Activated T-cell treated with anti-CD3 and anti-CD28 coated beads, Interleukin-2, amount 50 U/mL, for 48 hours (primary cell): Measurements from ENCODE around the gene CAV1.
"Not testable (repeated sequence)": the region's sequence is repeated elsewhere in the genome, so short reads cannot be mapped to it uniquely, and the experiment has no call there.

Source experiments
- DNase-seq, 2 experiments: peaks; one replicate each; pipeline ENCODE4 v3.0.0-alpha.2; 2020

CAV1 gene

DNA sequence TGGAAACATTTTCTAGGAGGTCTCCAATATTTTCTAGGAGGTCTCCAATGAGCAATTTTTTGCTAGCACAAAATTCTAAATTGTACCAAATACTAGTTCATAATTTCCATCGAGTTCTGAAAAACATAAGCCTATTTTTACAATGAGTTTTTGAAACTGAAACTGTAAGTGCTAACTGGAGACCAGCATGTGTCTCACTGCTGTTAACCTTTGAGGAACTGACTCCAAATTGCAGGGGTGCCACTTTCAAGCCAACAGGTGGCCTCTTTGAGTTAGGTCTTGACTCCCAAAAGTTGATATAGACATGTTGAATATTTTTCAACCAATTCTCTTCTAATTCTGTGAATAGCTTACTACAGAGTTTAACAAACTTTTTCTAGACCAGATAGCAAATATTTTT is 58.8 kb downstream of the CAV1 start:
- peak in 1 of 2 experiments; percentile 35 for DNase-seq

DNA sequence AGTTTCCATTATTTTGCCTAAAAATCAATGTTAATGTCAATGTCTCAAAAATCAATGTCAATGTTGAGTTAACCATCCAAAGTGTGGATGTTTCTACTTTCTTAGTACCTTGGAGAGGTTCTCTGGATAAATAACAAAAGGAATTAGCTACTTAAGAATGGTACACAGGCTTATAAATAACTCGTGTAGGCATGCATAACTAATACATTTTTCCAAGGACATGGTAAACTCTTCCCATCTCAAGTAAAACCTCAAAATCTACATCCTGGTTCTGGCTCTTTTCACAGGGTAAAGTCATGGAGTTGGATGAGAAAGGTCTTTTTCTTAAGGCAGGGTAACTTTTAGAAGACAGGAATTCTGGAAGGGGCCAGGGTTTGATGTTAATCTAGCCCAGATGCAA is 59.9 kb downstream of the CAV1 start:
- no peak for DNase-seq

DNA sequence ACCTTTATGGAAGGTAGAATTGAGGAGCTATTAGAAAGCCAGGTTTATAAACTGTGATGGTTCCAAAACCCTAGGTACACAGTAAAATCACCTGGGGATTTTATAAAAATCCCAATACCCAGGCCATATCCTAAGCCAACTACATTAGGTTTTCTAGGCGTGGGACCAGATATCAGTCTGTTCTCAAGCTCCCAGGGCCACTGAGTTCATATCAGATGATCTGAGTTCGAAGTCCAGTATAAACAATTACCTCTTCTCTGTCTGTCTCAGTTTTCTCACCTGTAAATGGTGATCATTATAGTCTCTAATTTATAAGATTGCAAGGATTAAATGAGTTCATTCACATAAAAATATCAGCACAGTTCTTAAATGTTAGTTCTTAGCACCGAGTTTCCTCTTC is 60.6 kb downstream of the CAV1 start:
- no peak for DNase-seq

DNA sequence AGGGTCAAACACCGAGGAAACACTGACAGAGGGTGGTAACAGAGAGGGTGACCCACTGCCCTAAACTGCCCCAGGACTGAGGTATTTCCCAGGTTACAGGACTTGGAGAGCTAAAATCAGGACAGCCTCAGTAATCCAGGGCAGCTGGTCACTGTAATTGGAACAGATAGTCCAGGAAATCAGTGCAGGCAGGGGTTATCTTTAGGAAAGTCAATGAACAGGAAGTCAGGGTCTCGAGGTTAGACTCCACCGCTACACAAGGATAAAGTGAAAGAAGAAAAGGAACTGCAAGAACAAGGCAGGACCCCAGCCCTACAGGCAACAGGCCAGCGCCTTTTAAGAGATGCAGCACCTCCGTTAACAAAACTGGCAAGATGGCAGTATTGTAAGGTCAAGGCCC is 61.1 kb downstream of the CAV1 start:
- no peak for DNase-seq

DNA sequence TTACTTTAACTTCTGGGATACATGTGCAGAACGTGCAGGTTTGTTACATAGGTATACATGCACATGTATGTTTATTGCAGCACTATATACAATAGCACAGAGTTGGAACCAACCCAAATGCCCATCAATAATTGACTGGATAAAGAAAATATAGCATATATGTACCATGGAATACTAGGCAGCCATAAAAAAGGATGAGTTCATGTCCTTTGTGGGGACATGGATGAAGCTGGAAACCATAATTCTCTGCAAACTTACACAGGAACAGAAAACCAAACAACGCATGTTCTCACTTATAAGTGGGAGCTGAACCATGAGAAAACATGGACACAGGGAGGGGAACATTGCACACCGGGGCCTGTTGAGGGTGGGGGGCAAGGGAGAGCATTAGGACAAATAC is 62.4 kb downstream of the CAV1 start:
- not testable (repeated sequence) for DNase-seq

DNA sequence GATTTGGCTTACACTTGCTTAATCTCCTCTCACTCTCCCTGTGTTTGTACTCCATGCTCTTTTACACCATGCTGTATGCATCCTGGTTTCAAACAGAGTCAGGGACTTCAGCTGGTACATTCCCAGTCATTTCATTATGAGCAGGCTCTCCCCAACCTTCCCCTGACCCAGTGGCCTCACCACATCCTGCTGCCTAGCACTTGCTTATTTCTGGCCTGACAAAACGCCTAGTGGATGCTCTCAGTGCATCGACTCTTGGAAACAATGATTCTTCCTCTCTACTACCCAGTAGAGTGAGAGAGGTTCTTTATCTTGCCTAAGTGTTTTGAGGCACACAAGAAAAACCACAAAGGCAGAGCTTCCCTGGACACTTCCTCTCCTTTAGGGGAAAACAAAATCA is 63.4 kb downstream of the CAV1 start:
- DNase-seq: peak; percentile 43 to 58

DNA sequence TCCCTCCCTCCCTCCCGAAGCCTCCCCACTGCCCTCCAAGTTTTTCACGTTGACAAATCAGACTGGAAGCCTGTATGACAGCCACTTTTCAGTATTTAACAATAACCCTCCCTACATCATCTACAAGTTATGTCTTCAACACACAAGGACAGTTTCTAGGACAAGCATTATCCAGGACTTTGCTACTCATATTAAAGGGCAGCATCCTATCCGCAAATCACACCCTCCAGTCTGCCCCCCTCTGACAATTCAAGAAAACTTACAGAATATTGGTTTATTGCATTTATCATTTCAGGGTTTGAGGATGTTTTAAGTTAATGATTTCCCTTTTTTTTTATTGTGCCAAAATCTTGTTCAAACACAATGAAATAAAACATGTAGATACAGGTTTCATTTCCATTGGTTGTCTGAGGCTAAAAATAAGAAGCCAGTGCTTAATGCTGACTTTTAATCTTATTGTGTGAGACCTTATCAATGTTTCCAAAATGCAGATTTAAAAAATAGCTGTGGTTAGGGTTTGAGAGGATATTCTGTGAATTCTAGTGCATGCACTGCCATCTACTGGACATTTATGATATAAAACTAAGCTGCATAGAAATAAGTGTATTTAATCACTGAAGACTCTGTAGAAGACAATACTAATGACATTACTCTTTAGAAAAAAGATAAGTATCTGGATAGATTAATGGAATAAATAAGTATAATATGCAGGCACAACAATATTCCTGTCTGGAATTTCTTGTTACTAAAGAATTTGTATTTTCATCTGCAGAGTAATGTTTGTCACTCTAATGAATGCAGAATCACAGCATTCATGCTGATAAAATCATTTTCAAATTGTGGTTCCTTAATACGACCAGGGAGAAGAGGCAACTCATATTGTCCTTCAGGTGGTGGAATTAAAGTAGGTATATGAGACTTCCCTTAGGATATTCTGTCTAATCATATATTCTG is 64.1 kb downstream of the CAV1 start:
- DNase-seq: no peak

DNA sequence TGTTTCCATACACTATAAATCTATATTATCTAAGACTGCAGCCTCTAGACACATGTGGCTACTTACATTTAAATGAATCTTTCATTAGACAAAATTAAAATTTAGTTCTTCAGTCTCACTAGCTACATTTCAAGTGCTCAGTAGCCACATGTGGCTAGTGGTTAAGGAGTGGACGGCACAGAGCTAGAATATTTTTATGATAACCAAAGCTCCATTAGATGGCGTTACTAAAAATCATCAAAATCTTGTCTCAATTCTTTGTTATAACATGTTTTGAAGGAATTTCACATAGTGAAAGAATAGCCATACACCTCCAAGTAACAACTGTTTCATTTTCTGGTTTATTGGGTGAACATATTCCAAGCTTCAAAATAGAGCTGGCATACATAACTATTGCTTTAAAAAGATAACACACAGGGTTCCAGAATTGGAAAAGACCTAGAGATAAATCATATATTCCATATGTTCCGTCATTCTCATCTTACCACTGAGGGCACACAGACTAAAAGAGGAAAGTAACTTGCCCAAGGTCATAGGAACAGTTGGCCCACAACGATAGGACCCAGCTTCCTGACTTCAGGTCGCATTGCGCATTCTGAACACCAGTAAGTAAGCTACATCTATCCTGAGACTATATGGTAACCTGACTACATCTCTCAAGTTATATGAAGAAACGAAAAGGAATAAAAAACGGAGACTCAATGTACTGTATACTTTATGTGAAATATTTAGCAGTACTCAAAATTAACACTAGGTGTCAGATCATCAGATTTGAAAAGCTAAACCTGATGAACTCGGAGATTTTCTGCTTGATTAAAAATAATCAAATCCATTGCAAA is 66.6 kb downstream of the CAV1 start:
- DNase-seq: no peak

DNA sequence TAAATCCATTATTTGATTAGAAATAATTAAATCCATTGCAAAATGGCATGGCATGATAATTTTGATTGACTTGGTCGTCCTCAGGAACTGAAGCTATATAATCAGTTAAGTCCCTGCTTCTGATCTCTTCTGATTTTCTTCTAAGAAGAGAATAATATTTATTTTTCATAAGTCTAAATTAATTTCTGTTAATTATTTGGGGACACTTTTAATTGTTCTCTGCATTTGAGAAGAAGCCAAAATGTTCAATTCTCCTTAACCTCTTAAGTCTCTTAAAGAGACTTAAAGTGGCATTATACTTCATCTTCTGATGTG is 67.2 kb downstream of the CAV1 start:
- no peak for DNase-seq

DNA sequence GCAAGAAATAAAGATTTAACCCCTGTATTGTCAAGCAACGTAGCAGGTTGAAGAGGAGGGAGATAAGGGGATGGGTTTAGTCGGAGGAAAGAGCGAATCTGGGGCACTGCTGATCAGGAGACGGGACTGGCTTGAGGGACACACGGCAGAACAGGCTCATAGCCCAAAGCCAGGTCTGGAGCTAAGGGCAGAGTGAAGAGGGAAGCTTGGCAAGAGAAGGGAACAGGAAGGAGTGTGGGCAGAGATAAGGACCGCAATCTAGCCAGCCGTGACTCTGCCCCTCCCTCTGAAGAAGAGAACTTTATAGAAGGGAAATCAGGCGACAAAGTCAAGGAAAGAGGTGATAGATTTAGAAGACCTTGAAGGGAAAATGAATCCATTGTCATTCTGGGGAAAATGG is 67.6 kb downstream of the CAV1 start:
- no peak for DNase-seq

DNA sequence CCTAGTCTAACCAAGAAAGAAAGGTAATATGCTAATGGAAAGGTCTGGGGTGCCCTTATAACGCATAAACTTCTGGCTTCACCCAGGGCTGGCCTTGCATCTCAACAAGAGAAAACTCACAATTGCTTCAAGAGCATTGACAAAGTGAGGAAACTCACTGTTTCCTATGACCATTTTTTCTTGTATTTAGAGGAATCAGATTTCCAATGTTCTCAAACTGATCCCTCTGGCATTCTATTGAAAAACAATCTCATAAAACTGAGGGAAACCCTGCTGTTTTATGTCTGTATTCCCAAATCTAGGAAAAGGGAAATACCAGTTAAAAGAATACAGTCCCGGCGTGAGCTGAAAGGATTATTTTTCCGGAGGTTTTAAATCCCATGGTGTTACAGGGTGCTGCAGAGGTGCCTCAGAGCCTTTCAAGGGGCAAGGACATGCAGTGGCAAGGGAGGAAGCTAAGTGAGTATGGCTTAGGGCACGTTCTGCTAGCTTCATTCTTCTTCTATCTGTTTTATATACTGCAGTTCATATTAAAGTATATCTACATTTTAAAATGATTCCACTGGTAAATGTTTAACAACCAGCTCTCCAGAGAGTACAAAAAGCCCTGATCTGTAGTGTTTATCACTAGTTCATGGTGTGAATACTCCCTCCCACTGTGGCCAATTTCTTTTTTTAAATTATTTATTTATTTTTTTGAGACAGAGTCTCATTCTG is 68.7 kb downstream of the CAV1 start:
- no peak for DNase-seq

DNA sequence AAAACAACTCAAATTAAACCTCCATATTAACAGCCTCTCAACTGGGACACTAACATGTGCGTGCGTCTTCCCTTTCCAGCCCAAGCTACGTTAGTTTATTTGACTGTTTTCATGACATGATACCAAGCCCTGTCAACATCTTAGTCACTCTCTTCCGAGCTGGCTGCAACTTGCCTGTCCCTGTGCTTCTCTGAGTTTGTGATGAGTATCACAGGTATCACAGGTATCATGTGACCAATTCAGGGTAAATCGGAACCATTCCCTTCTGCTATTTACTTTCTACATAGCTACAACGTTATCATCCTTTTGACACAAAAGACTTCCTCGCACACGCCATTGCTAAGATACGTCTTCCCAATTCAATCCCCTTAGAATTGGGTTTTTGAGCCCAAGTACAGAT is 70.2 kb downstream of the CAV1 start:
- no peak for DNase-seq

DNA sequence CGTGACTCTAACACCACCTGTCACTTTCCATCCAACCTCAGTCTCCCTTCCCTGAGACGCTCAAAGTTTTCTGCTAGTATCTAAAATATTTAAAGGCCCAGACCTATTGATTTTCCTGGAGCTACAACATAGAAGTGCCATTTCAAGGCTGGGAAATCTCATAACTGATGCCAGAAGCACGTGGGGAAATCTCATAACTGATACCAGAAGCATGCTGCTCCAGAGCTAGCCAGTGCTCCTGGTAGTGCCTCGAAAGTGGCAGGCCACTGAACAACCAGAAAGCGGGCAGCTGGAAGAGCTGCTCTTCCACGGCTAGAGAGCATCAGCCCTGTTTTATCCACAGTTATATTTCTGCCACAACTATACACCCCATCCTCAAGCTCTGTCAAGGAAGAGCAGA is 72.5 kb downstream of the CAV1 start:
- no peak for DNase-seq

DNA sequence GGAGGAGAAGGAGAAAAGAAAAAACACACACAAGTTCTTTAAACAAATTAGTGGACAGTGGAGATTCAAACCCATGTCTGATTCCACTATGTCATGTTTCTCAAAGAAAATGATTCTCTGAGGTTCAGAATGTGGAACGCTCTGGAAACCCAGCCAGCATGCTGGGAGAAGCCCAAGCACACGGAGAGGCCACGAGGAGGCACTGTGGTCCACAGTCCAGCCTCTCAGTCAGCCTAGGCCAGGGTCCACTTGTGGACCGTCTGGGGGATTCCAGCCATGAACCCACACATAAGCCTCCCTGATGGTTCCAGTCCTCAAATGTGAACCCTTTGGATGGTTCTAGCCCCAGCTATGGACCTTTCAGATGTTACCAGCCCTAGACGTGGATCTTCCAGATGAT is 73.4 kb downstream of the CAV1 start:
- DNase-seq: no peak

DNA sequence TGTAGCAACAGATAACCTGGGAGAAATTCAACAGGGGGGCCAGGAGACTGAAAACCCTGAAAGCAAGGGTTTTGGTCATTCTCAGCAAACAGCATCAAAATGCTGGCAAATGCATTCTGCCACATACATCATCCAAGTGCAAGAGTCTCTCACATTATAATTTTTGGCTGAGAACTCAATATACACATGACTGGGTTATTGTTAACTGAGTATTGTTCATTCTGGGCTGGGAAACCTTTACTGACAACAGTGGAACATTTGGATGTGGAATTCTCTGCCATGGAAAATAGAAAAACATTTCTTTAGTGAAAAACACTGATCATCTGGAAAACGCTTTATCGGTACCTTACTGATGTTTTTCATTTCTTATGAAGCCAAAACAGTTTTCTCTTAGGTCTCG is 74.0 kb downstream of the CAV1 start:
- DNase-seq: no peak

DNA sequence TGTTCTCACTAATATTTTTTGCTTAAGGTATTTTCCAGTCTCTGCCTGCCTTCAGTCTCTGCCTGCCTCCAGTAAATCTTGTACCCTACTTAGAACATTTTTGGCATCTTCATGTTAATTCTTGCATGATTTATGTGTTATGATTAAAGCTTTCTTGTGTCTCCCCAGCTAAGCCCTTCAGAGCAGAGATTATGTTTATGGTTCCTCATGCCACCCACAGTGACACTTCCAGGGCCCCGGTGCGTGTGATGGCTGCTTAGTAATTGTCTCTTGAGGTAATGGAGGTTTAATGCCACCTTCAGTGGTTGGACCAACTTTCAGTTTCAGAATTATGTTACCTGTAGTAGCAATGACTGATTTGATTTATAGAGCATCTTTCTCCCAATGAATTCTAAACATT is 76.6 kb downstream of the CAV1 start:
- peak; percentile 55 to 58 for DNase-seq

DNA sequence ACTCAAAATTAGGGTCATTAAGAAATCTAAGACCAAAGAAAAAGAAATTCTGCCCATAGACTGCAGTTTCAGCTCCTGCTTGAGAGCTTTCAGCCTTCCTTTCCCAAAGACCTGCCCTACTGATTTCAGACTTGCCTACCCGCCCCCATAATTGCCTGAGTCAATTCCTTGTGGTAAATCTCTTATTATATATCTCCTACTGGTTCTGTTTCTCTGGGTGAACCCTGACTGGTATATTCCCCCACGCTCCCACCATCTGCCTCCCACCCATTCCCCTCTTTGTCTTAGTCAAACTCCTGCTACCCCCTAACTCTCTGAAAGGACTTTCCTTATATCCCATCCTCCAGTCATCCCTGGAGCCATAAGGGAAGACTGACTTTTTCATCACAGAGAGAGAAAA is 82.5 kb downstream of the CAV1 start:
- DNase-seq: no peak

DNA sequence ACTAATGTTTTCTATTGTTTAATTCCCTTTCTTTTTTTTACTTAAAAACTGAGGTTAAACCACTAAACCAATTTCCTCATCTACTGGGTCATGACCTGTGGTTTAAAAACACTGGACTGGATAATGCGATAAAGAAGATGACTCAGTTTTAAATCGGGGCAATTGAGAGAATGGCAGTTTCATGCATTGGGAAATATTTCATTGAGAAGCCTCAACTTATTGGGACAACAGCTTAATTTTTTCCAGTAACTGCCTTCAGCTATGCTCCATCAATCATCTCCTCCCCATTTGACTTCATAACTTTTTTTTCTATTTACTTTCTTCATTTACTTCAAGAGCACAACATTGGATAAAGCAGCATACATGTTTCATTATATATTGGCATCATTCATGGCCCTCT is 85.4 kb downstream of the CAV1 start:
- DNase-seq: no peak

DNA sequence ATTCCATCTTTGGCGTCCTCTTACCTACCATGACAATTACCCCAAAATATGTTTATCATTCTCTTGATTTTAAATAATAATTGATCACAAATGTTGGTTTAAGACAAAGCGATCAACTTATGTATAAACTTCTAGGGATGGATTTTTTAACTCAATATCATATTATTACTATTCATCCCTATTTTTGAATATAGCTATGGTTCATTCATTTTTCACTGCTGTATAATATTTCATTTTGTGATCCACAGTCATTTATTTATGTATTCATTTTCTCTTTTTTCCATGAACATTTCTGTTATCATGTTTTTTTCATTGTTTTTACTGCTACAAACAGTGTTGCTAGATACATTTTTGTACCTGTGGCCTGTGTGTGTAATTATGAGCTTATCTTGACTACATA is 85.9 kb downstream of the CAV1 start:
- no peak for DNase-seq
